H9 (cell line): ENCODE measurements around the gene DLK1. TPM values are rescaled to one million over a fixed set of nuclear protein-coding genes. Genes with fewer than 3 reads are reported as not detected.

Source experiments
- DNase-seq: peaks from one replicate; pipeline ENCODE4 v3.0.0-alpha.2; 2017
- H2AFZ ChIP-seq: one replicate; pipeline ENCODE4 v1.6.1; 2013; ENCODE audit warnings: mild to moderate bottlenecking, low read length, control low read depth, moderate library complexity
- H2AK5ac ChIP-seq: 2 replicates; pipeline ENCODE4 v1.6.1; 2013; ENCODE audit warnings: low read length, control low read depth, mixed read lengths; ENCODE audit not compliant: insufficient read length
- H2BK120ac ChIP-seq: one replicate; pipeline ENCODE4 v1.6.1; 2013; ENCODE audit warnings: low read depth, mild to moderate bottlenecking, low read length, control low read depth, inconsistent platforms; ENCODE audit not compliant: poor library complexity, severe bottlenecking
- H2BK12ac ChIP-seq: 2 replicates; pipeline ENCODE4 v1.6.1; 2013; ENCODE audit warnings: low read length, control low read depth, mixed read lengths, low read depth; ENCODE audit not compliant: insufficient read length
- H2BK15ac ChIP-seq: 2 replicates; pipeline ENCODE4 v1.6.1; 2013; ENCODE audit warnings: low read depth, low read length, control low read depth
- H2BK20ac ChIP-seq: one replicate; pipeline ENCODE4 v1.6.1; 2013; ENCODE audit warnings: low read depth, mild to moderate bottlenecking, low read length, control low read depth, inconsistent platforms; ENCODE audit not compliant: poor library complexity, severe bottlenecking
- H2BK5ac ChIP-seq: 2 replicates; pipeline ENCODE4 v1.6.1; 2013; ENCODE audit warnings: low read length, control low read depth, mixed read lengths; ENCODE audit not compliant: insufficient read length
- H3K14ac ChIP-seq: 2 replicates; pipeline ENCODE4 v1.6.1; 2013; ENCODE audit warnings: low read length, control low read depth; ENCODE audit not compliant: insufficient read depth
- H3K18ac ChIP-seq: 2 replicates; pipeline ENCODE4 v1.6.1; 2013; ENCODE audit warnings: low read depth, mild to moderate bottlenecking, mixed read lengths, low read length, control low read depth; ENCODE audit not compliant: insufficient read length
- H3K23ac ChIP-seq: 2 replicates; pipeline ENCODE4 v1.6.1; 2013; ENCODE audit warnings: low read length, control low read depth, mixed read lengths, low read depth; ENCODE audit not compliant: insufficient read length
- H3K23me2 ChIP-seq: 2 replicates; pipeline ENCODE4 v1.6.1; 2013; ENCODE audit warnings: low read depth, mild to moderate bottlenecking, mixed read lengths, low read length, control low read depth; ENCODE audit not compliant: insufficient read length, poor library complexity, severe bottlenecking
- H3K27ac ChIP-seq: 2 replicates; pipeline ENCODE4 v1.5.1; 2013; ENCODE audit warnings: low read length, control low read depth, mixed read lengths, low read depth; ENCODE audit not compliant: insufficient read length
- H3K27me3 ChIP-seq: 2 replicates; pipeline ENCODE4 v1.6.1; 2013; ENCODE audit warnings: low read length, control low read depth, inconsistent platforms; ENCODE audit not compliant: insufficient read depth
- H3K4ac ChIP-seq: 2 replicates; pipeline ENCODE4 v1.6.1; 2013; ENCODE audit warnings: low read depth, mild to moderate bottlenecking, control low read depth, inconsistent platforms, low read length, moderate library complexity
- H3K4me1 ChIP-seq: 2 replicates; pipeline ENCODE4 v1.6.1; 2013; ENCODE audit warnings: low read length, control low read depth, inconsistent platforms; ENCODE audit not compliant: insufficient read depth
- H3K4me2 ChIP-seq: 2 replicates; pipeline ENCODE4 v1.6.1; 2013; ENCODE audit warnings: low read length, control low read depth, mixed read lengths; ENCODE audit not compliant: insufficient read length, insufficient read depth
- H3K56ac ChIP-seq: 2 replicates; pipeline ENCODE4 v1.6.1; 2013; ENCODE audit warnings: low read depth, mild to moderate bottlenecking, mixed read lengths, low read length, control low read depth; ENCODE audit not compliant: insufficient read length
- H3K79me1 ChIP-seq: 2 replicates; pipeline ENCODE4 v1.6.1; 2013; ENCODE audit warnings: low read depth, mild to moderate bottlenecking, moderate library complexity, low read length, control low read depth, inconsistent platforms; ENCODE audit not compliant: insufficient read depth, poor library complexity, severe bottlenecking
- H3K79me2 ChIP-seq: 2 replicates; pipeline ENCODE4 v1.6.1; 2013; ENCODE audit warnings: low read length, control low read depth, inconsistent platforms; ENCODE audit not compliant: insufficient read depth
- H3K9ac ChIP-seq: 2 replicates; pipeline ENCODE4 v1.6.1; 2013; ENCODE audit warnings: low read length, control low read depth, mixed read lengths; ENCODE audit not compliant: insufficient read length; ENCODE audit errors: extremely low read depth
- H3K9me3 ChIP-seq: one replicate; pipeline ENCODE4 v1.6.1; 2013; ENCODE audit warnings: low read depth, low read length, inconsistent platforms; ENCODE audit not compliant: control insufficient read depth
- H3T11ph ChIP-seq: one replicate; pipeline ENCODE4 v1.6.1; 2013; ENCODE audit warnings: mild to moderate bottlenecking, low read length, control low read depth, inconsistent platforms
- H4K20me1 ChIP-seq: one replicate; pipeline ENCODE4 v1.6.1; 2013; ENCODE audit not compliant: control insufficient read depth, insufficient read length, insufficient read depth
- H4K5ac ChIP-seq: 2 replicates; pipeline ENCODE4 v1.6.1; 2013; ENCODE audit warnings: low read depth, mild to moderate bottlenecking, mixed read lengths, low read length, control low read depth; ENCODE audit not compliant: insufficient read length
- H4K8ac ChIP-seq: replicated peaks from 2 replicates; pipeline ENCODE4 v1.6.1; 2013; ENCODE audit warnings: low read length, control low read depth, mixed read lengths, low read depth; ENCODE audit not compliant: insufficient read length
- H4K91ac ChIP-seq: 2 replicates; pipeline ENCODE4 v1.6.1; 2013; ENCODE audit warnings: low read depth, mild to moderate bottlenecking, moderate library complexity, mixed read lengths, low read length, control low read depth; ENCODE audit not compliant: insufficient read length
- H3K27ac Mint-ChIP-seq, 3 experiments: 2 replicates in 2 of 3; 3 replicates in 1 of 3; pipeline ENCODE4 v1.8.0; 2020 to 2021; ENCODE audit warnings: mixed read lengths in 3 of 3, mild to moderate bottlenecking in 1 of 3, moderate library complexity in 1 of 3
- H3K27me3 Mint-ChIP-seq: 2 replicates; pipeline ENCODE4 v1.8.0; 2021; ENCODE audit warnings: low read depth, mild to moderate bottlenecking, moderate library complexity, mixed read lengths
- H3K36me3 Mint-ChIP-seq, 3 experiments: 2 replicates in 2 of 3; 3 replicates in 1 of 3; pipeline ENCODE4 v1.8.0; 2020 to 2021; ENCODE audit warnings: low read depth in 3 of 3, mixed read lengths in 3 of 3; ENCODE audit not compliant: insufficient read depth in 1 of 3
- H3K4me1 Mint-ChIP-seq, 2 experiments: 2 replicates each; pipeline ENCODE4 v1.8.0; 2020; ENCODE audit warnings: mixed read lengths in 2 of 2
- H3K4me3 Mint-ChIP-seq, 2 experiments: 2 replicates in 1 of 2; 3 replicates in 1 of 2; pipeline ENCODE4 v1.8.0; 2020 to 2021; ENCODE audit warnings: mild to moderate bottlenecking in 2 of 2, mixed read lengths in 2 of 2, moderate library complexity in 1 of 2
- H3K9me3 Mint-ChIP-seq, 2 experiments: 2 replicates in 1 of 2; 3 replicates in 1 of 2; pipeline ENCODE4 v1.8.0; 2020; ENCODE audit warnings: mild to moderate bottlenecking in 2 of 2, mixed read lengths in 2 of 2, moderate library complexity in 1 of 2
- WGBS: extraction: QIAGEN DNeasy Blood & Tissue Kit; methylation state at CpG from one replicate; pipeline ENCODE4 v1.1.7; 2013; ENCODE audit warnings: missing lambda C conversion rate, low lambda C conversion rate, mixed read lengths; ENCODE audit not compliant: insufficient read length; ENCODE audit errors: extremely low coverage; 5-methylcytosine and 5-hydroxymethylcytosine counted together
- total RNA-seq: library from RNA; stranded (reverse); gene quantifications from 2 replicates; pipeline ENCODE4 v1.2.1, GENCODE V29; 2021
- TF ChIP-seq, protein P1 (sequence below): fragments of 200-600 bp; sonication (generic); conservative IDR thresholded peaks from 3 replicates; pipeline ENCODE4 v1.8.0; 2021; ENCODE audit warnings: antibody characterized with exemption, mild to moderate bottlenecking

Gene DLK1
- total RNA-seq, 1 experiment from 2014 or later = 2.8 TPM

DNA sequence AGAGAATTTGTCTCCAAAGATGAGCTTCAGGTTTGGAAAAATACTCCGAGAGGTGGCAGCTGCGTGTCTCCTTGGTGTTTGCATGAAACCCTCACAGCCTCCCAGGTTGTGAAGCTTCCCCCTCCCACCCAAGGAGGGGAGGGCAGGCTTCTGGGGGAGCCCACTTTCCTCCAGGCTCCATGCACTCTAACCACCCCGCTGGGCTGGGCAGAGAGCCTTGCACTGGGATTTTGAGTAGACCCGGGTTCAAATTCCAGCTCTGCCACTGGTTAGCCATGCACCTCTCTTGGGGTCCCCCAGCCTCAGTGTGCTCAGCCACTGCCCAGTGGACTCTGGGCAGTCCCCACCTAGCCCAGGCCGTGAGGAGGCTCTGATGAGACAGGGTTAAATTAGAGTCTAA is 4.3 kb upstream of the DLK1 start:
- Histone ChIP-seq H3K4me2 (no peak overlapping the region), H3K79me1 (no peaks in the 10 kb centered on the region), H2BK12ac (no peak overlapping the region), H3K56ac (no peak overlapping the region), H3K4ac (no peak overlapping the region), H2BK15ac (no peak overlapping the region), H3K9me3 (no peaks in the 10 kb centered on the region), H4K91ac (no peak overlapping the region), H4K5ac (no peak overlapping the region), H3T11ph (no peak overlapping the region), H4K8ac (no peak overlapping the region), H4K20me1 (no peaks in the 10 kb centered on the region), H2AFZ (no peak overlapping the region), H3K79me2 (no peaks in the 10 kb centered on the region), H3K23ac (no peak overlapping the region), H3K23me2 (peaks cover 8% of the 10 kb centered on the region), H2AK5ac (no peak overlapping the region), H3K4me1 (no peaks in the 10 kb centered on the region), H3K27me3 (peaks cover 14% of the 10 kb centered on the region; the same call in 1 of the 2 replicates), H2BK120ac (no peak overlapping the region), H3K27ac (no peak overlapping the region), H2BK5ac (no peak overlapping the region), H2BK20ac (no peak overlapping the region), H3K18ac (no peak overlapping the region), H3K14ac (no peak overlapping the region), H3K9ac (no peak overlapping the region)
- DNase-seq = no peak
- Mint-ChIP-seq H3K9me3 (peaks cover 5 to 8% of the 10 kb centered on the region in 2 experiments), H3K4me1 (peaks cover 25 to 56% of the 10 kb centered on the region in 2 experiments), H3K27ac (no peak overlapping the region), H3K4me3 (no peak overlapping the region), H3K36me3 (peaks cover 0 to 4% (median 0%) of the 10 kb centered on the region in 3 experiments; a peak in 2 of 7 replicates), H3K27me3 (peaks cover 65% of the 10 kb centered on the region)
- TF ChIP-seq, protein P1, sequence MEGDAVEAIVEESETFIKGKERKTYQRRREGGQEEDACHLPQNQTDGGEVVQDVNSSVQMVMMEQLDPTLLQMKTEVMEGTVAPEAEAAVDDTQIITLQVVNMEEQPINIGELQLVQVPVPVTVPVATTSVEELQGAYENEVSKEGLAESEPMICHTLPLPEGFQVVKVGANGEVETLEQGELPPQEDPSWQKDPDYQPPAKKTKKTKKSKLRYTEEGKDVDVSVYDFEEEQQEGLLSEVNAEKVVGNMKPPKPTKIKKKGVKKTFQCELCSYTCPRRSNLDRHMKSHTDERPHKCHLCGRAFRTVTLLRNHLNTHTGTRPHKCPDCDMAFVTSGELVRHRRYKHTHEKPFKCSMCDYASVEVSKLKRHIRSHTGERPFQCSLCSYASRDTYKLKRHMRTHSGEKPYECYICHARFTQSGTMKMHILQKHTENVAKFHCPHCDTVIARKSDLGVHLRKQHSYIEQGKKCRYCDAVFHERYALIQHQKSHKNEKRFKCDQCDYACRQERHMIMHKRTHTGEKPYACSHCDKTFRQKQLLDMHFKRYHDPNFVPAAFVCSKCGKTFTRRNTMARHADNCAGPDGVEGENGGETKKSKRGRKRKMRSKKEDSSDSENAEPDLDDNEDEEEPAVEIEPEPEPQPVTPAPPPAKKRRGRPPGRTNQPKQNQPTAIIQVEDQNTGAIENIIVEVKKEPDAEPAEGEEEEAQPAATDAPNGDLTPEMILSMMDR = no peak
- no CpG with 5 or more reads among the region's 5 CpGs for WGBS
